Common myeloid progenitor, CD34-positive (primary cell): Measurements from ENCODE around the gene BTG2.
A peak's percentile ranks its signal among the peaks of the same experiment; 100 is the strongest.

Source experiments
- CTCF ChIA-PET: fragments of 350-600 bp; sonication (Branson Sonifier 250); formaldehyde crosslinking; loops from one replicate; lab custom pipeline; 2021; ENCODE audit warnings: antibody characterized with exemption; lab: Charles Lee
- POLR2A ChIA-PET: fragments of 350-600 bp; sonication (Branson Sonifier 250); formaldehyde crosslinking; loops from one replicate; lab custom pipeline; 2021; ENCODE audit warnings: antibody characterized with exemption; lab: Charles Lee
- DNase-seq, 3 donors: peaks; one replicate each; pipeline versions ENCODE4 v3.0.0 to v3.0.0-alpha.2; 2013
- H3K27ac ChIP-seq, 2 experiments: 1 replicate in 1 of 2; 2 replicates in 1 of 2; pipeline ENCODE4 v1.7.0; 2013; ENCODE audit warnings: inconsistent platforms in 2 of 2, low read length in 2 of 2, mild to moderate bottlenecking in 2 of 2, low read depth in 1 of 2, moderate library complexity in 1 of 2; ENCODE audit not compliant: severe bottlenecking in 2 of 2, insufficient read depth in 1 of 2, poor library complexity in 1 of 2
- H3K27me3 ChIP-seq, 5 experiments: replicated peaks in 2 of 5; 1 replicate in 3 of 5; 2 replicates in 2 of 5; pipeline versions ENCODE4 v1.6.1 to v1.7.0; 2013; ENCODE audit warnings: low read length in 4 of 5, mild to moderate bottlenecking in 2 of 5, moderate library complexity in 2 of 5, inconsistent platforms in 1 of 5; ENCODE audit not compliant: insufficient read depth in 5 of 5, control insufficient read depth in 4 of 5
- H3K36me3 ChIP-seq, 4 experiments: 1 replicate in 2 of 4; 2 replicates in 2 of 4; pipeline versions ENCODE4 v1.6.1 to v1.7.0; 2013; ENCODE audit warnings: low read length in 3 of 4, control low read depth in 1 of 4, mild to moderate bottlenecking in 1 of 4; ENCODE audit not compliant: control insufficient read depth in 4 of 4, insufficient read depth in 4 of 4
- H3K4me1 ChIP-seq, 4 experiments: 1 replicate in 3 of 4; 2 replicates in 1 of 4; pipeline versions ENCODE4 v1.6.1 to v1.7.1; 2013; ENCODE audit warnings: low read length in 3 of 4, mild to moderate bottlenecking in 3 of 4, control low read depth in 1 of 4, inconsistent platforms in 1 of 4, moderate library complexity in 1 of 4; ENCODE audit not compliant: control insufficient read depth in 4 of 4, insufficient read depth in 4 of 4; ENCODE audit errors: control extremely low read depth in 1 of 4
- H3K4me3 ChIP-seq, 7 experiments: 1 replicate in 4 of 7; 2 replicates in 3 of 7; pipeline versions ENCODE4 v1.5.1 to v1.7.0; 2013; ENCODE audit warnings: mild to moderate bottlenecking in 7 of 7, low read length in 6 of 7, moderate library complexity in 6 of 7, inconsistent platforms in 2 of 7, low read depth in 2 of 7, control low read depth in 1 of 7; ENCODE audit not compliant: insufficient read depth in 4 of 7, control insufficient read depth in 1 of 7; ENCODE audit errors: extremely low read depth in 1 of 7
- H3K9me3 ChIP-seq, 5 experiments: 1 replicate in 4 of 5; 2 replicates in 1 of 5; pipeline versions ENCODE4 v1.6.1 to v1.7.1; 2013; ENCODE audit warnings: low read length in 4 of 5, mild to moderate bottlenecking in 2 of 5, inconsistent platforms in 1 of 5, low read depth in 1 of 5, moderate library complexity in 1 of 5; ENCODE audit not compliant: control insufficient read depth in 4 of 5, insufficient read depth in 2 of 5; ENCODE audit errors: control extremely low read depth in 1 of 5
- WGBS: methylation state at CpG from one replicate; pipeline ENCODE4 v1.1.5; 2013; ENCODE audit not compliant: insufficient coverage; 5-methylcytosine and 5-hydroxymethylcytosine counted together

Gene BTG2

GRCh38 chr1:203300441-203301330, 4.6 kb upstream of the BTG2 start:
- CTCF ChIA-PET, result interaction anchor here (0.8 to 2.9 kb wide), 16 partner anchors 8 to 44 kb away, joined by 3 to 26 read pairs (median 4); no protein-coding TSS in a partner anchor
- peaks cover 23 to 61% (median 46%) of the 10 kb centered on the region in 4 experiments for H3K4me1 ChIP-seq

DNA sequence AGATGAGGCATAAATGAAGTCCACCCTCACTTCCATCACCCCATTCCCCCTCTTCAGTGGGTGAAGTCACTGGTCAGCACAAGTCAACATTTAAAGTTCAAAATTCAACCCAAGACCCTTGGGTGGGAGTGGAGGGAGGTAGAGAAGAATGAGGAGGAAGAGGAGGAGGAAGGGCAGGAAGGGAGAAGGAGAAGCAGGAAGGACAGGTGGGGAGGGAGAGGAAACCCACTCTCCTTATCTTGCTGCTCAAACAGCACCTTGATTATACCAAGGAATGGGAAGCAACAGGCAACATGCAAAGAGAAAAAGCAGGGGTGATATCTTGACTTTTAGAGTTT, 4.0 kb upstream of the BTG2 start:
- Histone ChIP-seq H3K27ac (no peak overlapping the region), H3K4me3 (peak overlapping the region in 1 of 7 experiments; percentile 7), H3K27me3 (no peaks in the 10 kb centered on the region), H3K36me3 (peaks cover 0 to under 1% (median 0%) of the 10 kb centered on the region in 4 experiments), H3K4me1 (peaks cover 19 to 56% (median 43%) of the 10 kb centered on the region in 4 experiments), H3K9me3 (no peaks in the 10 kb centered on the region)
- ChIA-PET POLR2A (interaction anchor here (1.4 to 1.8 kb wide), 2 partner anchors 8 to 11 kb away, joined by 6 to 10 read pairs; no protein-coding TSS in a partner anchor), CTCF (interaction anchor here (1.5 to 1.6 kb wide), 2 partner anchors 9 to 27 kb away, joined by 3 to 4 read pairs; no protein-coding TSS in a partner anchor)
- DNase-seq, result no peak

More at GRCh38 chr1:203300441-203301330, 4.6 kb upstream of the BTG2 start:
- Histone ChIP-seq H3K9me3 (no peaks in the 10 kb centered on the region), H3K27me3 (no peaks in the 10 kb centered on the region), H3K4me3 (peak overlapping the region in 1 of 7 experiments; percentile 38), H3K27ac (peak overlapping the region in 1 of 2 experiments; percentile 26), H3K36me3 (no peaks in the 10 kb centered on the region)
- 63% methylated on average over 10 of the region's 11 CpGs for WGBS
- peak in 2 of 3 donors; percentile 59 to 77 for DNase-seq
- POLR2A ChIA-PET, result interaction anchor here (1.4 to 1.8 kb wide), 2 partner anchors 8 to 11 kb away, joined by 6 to 10 read pairs; no protein-coding TSS in a partner anchor

- no peak overlapping the region for H3K27ac ChIP-seq
- no peaks in the 10 kb centered on the region for H3K9me3 ChIP-seq
- POLR2A ChIA-PET, result no interaction called here
- peaks cover 24 to 63% (median 47%) of the 10 kb centered on the region in 4 experiments for H3K4me1 ChIP-seq
- no peak for DNase-seq
- 100% methylated on average over 3 of the region's 7 CpGs for WGBS
- H3K27me3 ChIP-seq, result no peaks in the 10 kb centered on the region
- H3K4me3 ChIP-seq, result no peak overlapping the region
- CTCF ChIA-PET, result no interaction called here
- peaks cover 0 to 11% (median under 1%) of the 10 kb centered on the region in 4 experiments for H3K36me3 ChIP-seq
Observed at GRCh38 chr1:203302456-203302855, 2.9 kb upstream of the BTG2 start.

DNA sequence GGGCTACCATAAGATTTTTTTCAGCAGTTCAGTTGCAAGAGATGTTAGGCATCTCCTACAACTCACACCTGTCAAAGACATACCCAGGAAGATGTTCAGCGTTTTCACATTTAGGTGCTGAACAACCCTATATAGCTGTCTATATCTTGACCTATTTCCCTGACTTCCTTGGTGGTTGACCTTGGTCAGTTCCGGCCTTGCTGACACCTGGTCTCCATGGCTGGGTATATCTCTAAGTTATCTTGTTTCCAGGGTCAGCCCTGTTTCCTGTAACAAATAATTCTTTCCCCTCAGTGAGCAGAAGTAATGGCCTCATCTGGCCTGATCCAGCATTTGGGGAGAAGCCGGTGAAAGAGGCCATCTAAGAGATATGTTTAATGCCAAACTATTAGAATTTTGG, 2.4 kb upstream of the BTG2 start:
- CTCF ChIA-PET, result no interaction called here
- H3K9me3 ChIP-seq, result no peaks in the 10 kb centered on the region
- 83% methylated on average over 3 of the region's 3 CpGs for WGBS
- POLR2A ChIA-PET, result no interaction called here
- peaks cover 28 to 67% (median 51%) of the 10 kb centered on the region in 4 experiments for H3K4me1 ChIP-seq
- DNase-seq, result no peak
- H3K27me3 ChIP-seq, result no peaks in the 10 kb centered on the region
- no peak overlapping the region for H3K27ac ChIP-seq
- peaks cover 0 to 15% (median 2%) of the 10 kb centered on the region in 4 experiments for H3K36me3 ChIP-seq
- no peak overlapping the region for H3K4me3 ChIP-seq

GRCh38 chr1:203304391-203304918, 864 bp upstream of the BTG2 start:
- POLR2A ChIA-PET, result interaction anchor here (2.1 to 8.8 kb wide), 5 partner anchors 10 to 32 kb away, joined by 19 to 121 read pairs (median 44); no protein-coding TSS in a partner anchor
- DNase-seq, result peak in 2 of 3 donors; percentile 53 to 60
- Histone ChIP-seq H3K27me3 (no peaks in the 10 kb centered on the region), H3K4me1 (peaks cover 37 to 77% (median 64%) of the 10 kb centered on the region in 4 experiments), H3K9me3 (no peaks in the 10 kb centered on the region), H3K27ac (peak overlapping the region; percentile 79 to 91), H3K36me3 (peaks cover under 1 to 28% (median 6%) of the 10 kb centered on the region in 4 experiments), H3K4me3 (peak overlapping the region in 6 of 7 experiments; percentile 40 to 98 (median 70))
- 56% methylated on average over 5 of the region's 9 CpGs for WGBS
- CTCF ChIA-PET, result interaction anchor here (1.0 to 14.0 kb wide), 5 partner anchors 14 to 34 kb away, joined by 3 to 268 read pairs (median 135); no protein-coding TSS in a partner anchor

DNA sequence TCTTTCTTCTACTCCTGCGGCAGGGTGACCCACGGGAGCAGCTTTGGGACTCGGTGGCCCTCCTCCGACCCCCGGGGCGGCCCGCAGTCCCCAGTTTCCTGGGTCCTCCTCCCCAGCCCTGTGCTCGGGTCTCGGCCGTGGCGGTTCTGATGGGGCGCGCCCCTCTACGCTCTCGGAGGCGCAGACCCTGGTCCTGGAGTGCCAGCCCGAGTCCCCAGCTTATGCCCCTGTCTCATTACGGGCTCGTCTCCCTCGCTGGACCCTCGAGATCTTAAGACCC, 430 bp downstream of the BTG2 start:
- peak overlapping the region; percentile 80 to 91 for H3K27ac ChIP-seq
- no peak for DNase-seq
- WGBS, result 0% methylated on average over 18 of the region's 21 CpGs
- H3K4me3 ChIP-seq, result peak overlapping the region; percentile 75 to 98 (median 89)
- no peaks in the 10 kb centered on the region for H3K9me3 ChIP-seq
- H3K27me3 ChIP-seq, result no peaks in the 10 kb centered on the region
- ChIA-PET POLR2A (interaction anchor here (0.9 to 8.8 kb wide), 8 partner anchors 11 to 302 kb away, joined by 3 to 121 read pairs (median 26); no protein-coding TSS in a partner anchor), CTCF (interaction anchor here (1.1 to 14.0 kb wide), 6 partner anchors 15 to 45 kb away, joined by 3 to 268 read pairs (median 134); partner anchors contain the start of gene FMOD)
- H3K36me3 ChIP-seq, result peaks cover 6 to 39% (median 9%) of the 10 kb centered on the region in 4 experiments
- H3K4me1 ChIP-seq, result peaks cover 28 to 76% (median 59%) of the 10 kb centered on the region in 4 experiments
